HG03103 (cell line): ENCODE data around the gene CA10.

Source experiments
- ATAC-seq: cut with Tn5 transposase; IDR thresholded peaks from one replicate; pipeline ENCODE4 v1.9.1; 2021; ENCODE audit warnings: low read depth; ENCODE audit not compliant: unreplicated experiment

Gene CA10

DNA sequence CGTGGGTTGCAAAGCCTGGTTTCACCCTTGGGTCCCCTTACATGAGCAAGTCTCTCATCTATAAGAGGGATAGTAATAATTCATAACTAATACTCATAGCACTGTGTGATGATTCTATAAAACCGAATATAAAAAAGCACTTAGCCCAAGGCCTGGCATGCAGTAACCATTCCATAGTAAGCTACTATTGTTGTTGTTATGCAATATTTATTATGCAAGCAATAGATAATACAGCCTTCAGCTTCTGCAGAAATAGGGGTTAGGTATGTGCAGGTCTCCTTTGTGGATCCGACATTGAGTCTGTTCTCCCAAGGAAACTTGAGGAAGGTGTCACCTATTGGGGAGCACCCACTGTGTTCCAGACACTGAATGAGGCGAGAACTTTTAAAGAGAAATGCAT lies 497.1 kb downstream of the CA10 start:
- no peak for ATAC-seq

DNA sequence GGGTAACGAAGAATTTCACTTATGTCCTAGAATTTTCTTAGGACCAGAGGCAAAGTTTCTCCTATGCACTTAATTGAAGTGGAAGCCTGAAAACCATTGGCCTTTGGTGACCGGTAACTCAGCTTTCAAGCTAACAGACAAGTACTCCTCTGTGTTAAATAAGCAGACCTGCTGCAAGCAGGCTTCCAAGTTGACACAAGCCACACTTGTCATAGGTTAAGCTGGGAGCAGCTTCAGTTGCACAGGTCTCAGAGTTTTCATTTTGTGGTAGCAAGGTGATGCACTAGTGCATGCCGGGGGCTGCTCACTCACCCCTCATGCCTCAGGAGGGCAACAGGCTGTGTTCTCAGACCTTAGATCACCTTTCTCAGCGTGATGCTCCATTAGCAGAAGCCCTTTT lies 498.2 kb downstream of the CA10 start:
- no peak for ATAC-seq

DNA sequence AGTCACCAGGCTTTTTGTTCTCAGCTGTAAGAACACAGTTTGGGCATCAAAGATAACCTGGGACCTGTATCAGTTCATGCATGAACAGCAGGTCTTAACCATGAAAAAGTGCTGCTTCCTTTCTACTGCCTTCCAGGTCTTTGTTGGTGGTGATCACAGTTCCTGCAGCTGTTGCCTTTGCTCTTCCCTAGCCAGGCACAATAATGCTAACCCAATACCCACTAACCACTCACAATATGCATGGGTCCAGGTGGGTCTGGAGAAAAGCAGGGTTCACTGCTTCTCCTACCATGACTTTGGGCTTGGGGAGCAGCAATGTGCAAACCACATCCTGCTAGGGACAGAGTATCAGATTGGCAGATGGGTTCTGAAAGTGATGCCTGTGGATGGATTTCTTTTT lies 501.3 kb downstream of the CA10 start:
- ATAC-seq = no peak

DNA sequence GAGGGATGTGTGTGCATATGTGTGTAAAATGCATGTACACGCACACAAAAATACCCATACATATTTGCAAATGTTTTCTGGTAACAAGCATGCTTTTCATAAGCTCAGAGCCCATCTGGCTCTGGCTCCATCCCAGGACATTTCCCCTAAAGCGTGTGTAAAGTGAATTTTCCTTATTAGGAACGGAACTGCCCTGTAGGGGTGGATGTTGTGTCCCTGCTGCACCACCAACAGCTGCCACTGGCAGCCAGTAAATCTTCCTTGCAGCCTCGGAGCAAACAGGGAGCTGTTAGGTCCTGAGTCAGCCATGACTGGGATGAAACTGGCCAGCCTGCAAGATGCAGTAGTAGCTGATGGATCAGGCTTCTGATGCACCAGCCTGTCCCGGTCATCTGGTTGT lies 504.6 kb downstream of the CA10 start:
- ATAC-seq = no peak

DNA sequence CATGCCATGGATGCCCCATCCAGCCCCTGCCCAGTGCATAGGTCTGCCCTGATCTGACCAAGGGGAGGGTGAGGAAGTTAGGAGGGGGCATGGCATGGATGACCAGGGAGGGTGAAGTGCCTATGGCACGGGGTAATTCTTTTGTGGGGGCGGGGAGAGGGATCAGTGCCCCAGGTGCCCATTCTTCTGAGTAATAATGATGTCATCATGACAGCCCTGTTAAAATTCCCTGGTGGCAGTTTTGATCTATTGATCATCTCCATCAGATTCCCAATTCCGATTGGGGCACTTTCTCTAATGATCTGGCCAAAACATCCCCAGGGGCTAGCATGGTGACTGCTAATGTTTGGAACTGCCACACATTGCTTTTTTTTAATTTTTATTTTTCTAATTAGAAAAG lies 506.0 kb downstream of the CA10 start:
- ATAC-seq = no peak

DNA sequence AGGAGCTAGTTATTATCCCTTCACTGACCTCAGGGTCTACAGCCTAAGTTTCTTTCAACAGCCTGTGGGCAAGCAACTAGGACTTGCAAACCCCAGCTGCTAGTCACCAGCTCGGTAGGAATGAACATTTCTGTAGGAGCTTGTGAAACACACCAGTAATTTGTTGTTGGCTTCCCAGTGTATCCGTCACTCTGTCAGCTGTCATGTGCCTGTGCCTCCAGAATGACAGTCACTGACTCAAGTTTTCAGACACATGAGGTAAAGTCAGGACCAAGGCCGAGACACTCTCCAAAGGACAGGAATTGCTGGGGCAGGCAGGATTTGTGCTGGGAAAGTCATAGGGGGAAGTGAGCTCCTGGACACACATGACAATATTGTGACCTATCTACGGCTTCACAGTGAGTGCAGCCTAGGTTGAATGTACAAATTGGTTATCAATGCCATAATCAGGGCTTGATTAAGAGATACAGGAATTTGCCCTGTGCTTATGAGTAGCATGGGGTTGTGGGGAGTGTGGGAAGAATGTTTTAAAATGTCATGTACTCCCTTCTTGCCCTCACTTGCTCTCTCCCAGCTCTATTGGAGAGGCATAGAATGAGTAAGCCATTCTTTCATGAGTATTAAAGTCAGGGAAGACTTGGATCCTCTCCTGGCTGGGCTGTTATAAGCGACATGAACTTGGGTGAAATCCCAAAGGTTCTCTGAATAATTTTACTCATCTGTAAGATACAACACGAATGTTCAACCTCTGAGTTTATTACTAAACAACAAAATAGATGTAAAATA lies 506.8 kb downstream of the CA10 start:
- ATAC-seq = no peak

DNA sequence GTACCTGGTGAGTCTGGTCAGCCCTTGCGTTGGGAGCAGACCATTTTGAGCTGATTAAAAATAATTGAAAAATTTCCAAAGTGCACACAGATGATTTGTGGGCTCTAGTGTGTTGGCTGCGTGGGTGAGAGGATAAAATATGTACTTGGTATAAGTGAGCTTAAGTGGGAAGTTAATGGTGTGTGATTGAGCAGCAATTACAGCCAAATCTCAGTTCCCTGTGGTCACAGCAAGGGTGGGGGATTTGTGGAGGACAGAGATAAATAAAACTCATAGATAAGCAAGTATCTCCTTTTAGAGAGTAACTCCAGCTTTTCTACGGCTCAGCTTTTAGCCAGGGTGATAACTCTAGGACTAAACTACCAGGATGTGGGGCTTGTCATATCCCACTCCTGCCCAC lies 507.7 kb downstream of the CA10 start:
- ATAC-seq = no peak

DNA sequence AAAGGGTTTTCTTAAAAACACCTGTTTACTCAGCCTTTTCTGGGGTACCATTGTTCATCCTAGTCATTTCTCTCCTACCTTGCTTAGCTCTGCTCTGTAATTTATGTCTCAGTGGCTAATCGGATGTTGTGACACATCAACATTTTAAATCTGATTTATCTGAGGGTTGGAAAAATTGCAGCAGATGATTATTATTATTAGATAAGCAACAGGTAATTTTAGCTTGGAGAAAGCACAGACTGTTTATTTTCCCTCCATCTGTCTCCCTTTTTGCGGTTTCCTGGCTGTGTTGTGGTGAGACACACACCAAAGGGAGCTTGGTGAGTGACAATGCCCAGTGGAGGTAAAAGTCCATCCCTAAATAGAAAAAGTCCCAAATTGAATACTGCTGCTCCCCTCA lies 508.3 kb downstream of the CA10 start:
- no peak for ATAC-seq

DNA sequence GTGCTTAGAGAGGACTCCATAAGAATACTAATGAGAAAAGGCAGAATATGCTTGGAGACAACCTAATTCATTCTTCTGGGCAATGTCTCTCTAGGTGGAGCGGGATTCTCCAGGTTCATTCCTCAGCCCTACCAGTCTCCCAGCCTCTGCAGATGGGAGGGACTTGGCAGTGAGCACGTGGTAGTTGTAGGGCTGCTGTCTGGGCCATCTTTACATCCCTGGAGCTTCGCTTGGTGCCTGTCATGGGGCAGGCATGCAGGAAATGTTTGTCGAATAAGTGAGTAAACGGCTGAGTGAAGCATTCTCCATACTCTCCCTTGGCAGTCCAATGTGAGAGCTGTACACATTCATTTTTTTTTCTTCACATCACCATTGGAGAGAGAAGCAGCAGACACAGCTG lies 510.7 kb downstream of the CA10 start:
- no peak for ATAC-seq

DNA sequence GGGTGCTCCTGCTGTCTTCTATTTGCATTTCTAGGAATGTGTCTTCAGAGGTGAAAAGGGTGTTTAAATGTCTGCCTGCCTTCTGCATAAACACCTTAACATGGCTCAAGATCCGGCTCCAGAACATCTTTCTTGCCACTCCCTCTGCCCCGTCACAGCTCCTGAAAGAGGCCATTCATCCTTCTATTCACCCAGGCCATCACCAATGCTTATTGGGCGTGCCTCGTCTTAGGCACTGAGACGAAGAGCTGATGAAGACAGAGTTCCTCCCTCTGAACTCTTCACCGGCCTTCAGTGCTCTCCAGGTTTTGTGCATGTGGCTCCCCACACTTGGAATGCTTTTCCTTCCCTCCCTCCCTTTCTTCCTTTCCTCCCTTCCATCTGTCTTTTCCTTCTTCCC lies 511.4 kb downstream of the CA10 start:
- no peak for ATAC-seq

DNA sequence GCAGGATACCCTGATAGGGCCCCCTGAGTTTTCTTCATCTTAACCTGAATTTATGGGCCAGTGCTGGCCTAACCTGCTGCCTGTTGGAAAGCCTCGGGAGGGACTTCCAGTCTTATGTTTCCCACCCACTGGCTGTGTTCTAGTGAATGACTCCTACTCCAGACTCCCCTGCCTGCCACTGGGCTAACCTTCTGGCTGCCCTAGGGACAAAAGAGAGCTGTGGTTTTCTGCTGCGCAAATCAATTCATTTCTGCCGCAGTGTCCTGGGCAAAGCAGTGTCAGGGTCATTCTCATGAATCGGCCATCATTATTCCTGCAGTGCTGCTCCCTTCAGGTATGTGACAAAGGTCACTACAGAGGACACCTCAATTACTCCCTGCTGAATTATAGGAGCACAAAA lies 512.0 kb downstream of the CA10 start:
- no peak for ATAC-seq

DNA sequence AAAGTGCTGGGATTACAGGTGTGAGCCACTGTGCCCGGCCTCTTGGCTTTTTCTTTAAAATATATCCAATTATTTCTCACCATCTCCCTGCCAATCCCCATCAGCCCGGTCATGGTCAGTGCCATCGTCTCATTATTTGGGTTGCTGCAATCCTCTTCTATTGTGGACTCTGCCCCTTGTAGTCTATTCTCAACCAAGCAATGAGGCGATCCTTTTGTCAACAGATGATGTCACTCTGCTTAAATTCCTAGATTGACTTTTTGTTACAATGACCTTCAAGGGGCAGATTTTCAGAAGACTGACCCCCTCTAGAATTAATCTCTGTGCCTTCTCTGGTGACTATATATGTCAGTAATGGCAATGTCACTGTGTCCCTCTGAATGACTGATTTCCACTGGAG lies 513.5 kb downstream of the CA10 start:
- ATAC-seq = no peak

DNA sequence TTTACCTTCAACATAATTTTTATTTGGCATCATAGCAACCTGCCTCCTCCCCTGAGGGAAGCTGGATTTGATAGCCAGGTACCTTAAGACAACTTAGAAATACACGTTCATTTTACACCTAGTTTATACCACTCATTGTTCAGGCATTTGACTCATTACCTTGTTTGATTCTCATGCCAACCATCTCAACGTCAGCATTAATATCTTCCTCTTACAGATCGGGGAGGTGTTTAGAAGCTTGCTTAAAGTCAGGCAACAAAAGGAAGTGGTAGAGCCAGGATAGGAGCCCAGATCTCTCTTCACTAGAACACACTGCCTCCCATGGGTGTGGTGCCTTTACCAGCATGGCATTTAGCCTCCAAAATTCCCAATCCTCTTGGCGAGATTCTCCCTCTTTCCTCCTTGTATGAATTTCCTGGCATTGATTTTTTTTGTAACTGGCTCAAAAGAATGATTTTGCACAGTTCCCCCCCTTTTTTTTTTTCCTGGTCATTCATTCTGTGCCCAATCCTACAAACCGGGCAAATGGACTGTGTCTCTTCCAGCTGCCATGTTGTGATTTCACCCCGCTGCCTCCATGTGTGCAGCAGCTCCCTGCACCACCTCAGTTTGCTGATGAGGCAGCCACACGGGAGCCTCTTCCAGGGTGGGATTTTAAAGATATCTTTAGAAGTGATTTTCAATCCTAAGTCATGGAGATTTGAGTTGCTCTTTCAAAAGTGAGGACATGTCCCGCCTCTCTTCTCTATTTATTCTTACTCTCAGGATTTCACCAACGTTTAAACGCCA lies 514.6 kb downstream of the CA10 start:
- no peak for ATAC-seq

DNA sequence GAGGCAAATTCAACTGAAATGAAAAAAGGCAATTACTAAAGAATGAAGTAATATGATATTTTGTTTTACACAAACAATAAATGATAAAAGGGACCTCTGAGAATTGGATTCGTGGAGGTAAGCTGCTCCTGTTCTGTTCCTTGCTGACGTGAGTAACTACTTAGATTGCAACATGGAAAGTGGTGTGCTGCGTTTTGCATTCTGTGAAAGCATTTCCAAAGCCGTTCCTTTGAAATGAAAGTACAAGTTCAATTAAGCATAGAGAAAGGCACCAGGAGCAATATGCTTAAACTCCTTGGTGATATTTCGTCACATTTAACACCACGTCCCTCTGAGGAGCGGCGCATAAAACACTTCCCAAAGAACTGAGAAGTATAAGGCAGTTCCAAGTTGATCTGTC lies 516.5 kb downstream of the CA10 start:
- ATAC-seq = no peak

DNA sequence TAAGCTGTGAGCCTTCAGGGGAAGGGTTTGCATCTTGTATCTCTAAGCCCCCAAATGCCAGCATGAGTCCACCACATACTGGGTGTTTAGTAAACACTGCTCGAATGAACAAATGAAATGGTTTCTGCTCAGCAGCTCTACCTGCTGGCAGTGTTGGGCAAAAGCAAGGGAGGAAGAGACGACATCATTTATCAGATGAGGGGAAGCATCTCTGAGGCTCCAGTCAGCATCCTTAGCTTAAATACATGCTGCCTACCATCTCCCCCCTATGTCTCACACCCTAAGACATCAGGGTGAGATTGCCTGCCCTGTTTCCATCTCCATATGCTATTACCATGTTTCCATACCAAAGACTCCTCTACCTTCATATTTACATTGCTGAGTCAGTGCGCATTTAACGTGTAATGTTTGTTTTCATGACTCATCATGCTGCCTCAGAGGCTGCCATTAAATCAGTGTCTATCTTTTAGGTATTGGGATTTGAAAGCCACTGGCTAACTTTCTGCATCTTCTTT lies 518.3 kb downstream of the CA10 start:
- no peak for ATAC-seq

DNA sequence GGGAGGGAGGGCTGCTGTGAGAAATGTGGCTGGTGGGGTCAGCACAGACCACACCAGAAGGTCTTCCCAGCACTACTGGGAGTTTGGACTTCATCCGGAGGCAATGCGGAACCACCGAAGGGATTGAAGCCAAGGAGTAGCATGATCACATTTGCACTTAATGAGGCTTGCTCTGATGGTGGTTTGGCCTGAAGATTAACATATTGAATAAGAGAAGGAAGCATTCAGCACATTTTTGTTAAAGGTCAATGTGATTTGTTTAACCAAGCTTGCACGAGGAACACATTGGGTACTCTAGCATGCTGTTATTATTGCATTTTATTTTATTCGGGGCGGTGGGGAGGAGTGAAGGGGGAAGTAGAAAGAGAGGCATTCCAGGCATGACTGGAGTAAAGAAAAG lies 519.5 kb downstream of the CA10 start:
- ATAC-seq = no peak

DNA sequence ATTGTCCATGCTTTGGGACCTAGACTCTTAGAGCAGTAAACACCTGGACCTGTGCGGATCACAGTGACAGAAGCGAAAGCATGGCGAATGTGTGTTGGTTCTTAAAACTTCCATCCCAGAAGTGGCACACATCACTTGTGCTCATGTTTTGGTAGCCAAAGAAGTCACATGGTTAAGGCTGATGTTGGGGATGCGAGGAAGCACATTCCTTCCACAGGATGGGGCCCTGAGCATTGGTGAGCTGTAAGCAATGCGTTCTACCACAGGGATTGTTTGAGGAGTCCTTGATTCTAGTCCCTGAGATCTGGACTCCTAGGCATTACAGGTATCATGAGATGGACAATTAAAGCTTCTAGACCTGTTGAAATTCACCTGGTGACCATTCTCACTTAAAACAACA lies 522.2 kb downstream of the CA10 start:
- ATAC-seq = no peak

DNA sequence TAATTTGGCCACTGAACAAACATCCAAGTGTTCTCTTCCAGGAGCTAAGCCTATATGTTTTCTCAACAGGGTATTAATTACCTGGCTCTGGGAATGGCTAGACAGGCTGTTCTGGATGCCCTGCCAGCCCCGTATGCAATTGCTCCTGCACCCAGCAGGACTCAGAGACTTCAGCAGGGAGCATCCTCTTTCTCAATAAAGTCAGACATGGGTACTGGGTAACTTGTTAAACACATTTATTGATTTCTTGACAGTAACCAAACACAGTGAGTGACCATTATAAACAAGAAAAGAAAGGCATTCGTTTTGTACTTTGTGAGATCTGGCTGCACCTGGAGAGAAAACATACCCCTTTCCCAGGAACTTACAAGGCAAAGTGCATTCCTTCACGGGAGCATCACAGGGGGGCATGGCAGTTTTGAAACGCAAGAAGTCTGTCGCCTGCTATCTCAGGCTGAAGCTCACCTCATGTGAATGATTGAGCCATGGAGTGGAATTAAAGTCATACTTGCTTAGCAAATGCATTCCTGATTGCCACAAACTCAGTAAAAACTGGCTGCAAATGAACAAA lies 528.3 kb downstream of the CA10 start:
- ATAC-seq = no peak

DNA sequence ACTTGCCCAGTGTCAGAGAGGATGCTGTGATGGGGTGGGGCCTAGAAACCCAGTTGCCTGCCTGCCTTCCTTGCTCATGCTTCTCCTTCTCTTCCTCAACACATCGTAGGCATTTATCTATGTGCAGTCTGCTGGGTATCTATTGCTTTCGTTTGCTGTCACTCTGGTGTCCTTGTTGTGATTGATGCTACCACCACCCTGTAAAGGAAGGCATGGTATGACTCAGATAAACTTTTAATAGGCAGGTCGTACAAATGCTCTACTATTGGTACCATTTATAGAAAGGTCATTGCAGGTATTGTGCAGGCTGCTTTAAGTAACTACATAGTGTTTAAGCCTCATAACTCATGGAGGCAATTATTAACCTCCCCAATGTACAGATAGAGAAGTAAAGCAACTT lies 529.3 kb downstream of the CA10 start:
- no peak for ATAC-seq

DNA sequence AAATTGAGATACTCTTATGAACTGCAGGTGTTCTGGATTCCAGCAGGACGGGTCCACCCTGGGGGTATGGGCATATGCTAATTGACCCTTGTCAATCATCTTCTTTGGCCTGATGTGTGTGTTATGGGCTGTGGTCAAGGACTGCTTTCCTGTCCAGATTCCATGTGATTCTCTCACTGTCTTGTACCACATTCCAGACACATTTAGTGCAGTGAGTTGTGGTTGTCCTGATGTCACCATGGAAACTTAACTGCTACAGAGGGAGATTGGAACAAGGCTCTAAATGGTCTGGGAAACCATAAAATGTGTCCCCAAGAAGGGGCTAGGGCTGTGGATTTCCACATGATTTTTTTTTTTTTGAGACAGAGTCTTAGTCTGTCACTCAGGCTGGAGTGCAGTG lies 530.7 kb downstream of the CA10 start:
- no peak for ATAC-seq

DNA sequence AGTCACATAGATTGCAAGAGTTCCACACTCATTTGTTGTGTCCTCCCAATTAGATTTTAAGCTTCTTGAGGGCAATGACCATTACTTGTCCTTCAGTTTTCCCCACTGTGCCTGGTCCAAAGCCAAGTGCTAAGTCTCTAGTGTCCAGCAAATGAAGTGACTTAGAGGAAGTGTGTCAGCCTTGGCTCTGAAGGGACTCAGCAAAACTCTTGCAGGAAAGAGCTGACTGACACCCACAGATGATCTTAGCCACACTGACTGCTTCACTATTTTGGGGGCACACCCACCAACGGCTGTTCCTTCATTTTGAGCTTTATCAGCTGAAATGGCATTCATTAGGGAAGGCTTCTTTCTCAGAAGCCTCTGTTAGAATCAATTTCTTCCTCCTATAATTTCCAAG lies 540.0 kb downstream of the CA10 start:
- no peak for ATAC-seq

DNA sequence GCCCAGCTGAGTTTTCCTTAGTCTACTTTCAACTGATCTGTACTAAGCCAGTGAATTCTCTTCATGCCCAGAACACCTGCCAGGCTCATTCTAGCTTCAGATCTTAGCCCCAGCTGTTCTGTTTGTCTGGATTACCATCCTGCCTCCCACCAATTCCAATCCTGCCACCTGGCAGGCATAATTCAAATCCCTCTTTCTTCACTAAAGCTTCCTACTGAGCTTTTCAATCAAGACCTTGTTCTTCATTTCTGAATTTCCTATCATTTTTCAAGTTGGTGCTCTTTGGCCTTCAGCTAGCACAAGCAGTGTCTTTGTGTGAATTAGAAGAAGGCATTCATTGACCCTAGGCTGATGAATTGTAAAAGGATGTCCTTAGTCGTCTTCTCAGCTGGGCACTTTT lies 540.5 kb downstream of the CA10 start:
- no peak for ATAC-seq
